ENCODE measurements around the gene CCIN.

DNA sequence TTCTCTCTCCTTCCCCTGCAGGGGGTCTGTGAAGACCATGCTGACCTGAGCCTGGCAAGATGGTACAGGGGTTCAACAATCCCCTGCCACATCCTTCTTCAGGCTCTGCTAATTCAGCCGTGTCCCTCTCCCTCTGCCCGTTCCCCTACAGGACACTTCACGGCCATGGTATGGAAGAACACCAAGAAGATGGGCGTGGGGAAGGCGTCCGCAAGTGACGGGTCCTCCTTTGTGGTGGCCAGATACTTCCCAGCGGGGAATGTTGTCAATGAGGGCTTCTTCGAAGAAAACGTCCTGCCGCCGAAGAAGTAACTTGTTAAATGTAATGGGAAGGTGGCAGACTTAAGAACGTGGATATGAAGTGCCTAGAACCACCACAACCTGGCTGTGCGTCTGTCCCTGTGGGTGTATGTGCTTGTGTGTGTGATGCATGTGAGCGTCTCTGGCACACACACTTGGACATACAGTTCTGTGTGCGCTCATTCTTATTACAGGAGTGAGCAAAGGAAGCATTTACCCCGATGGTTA, 6.9 kb upstream of the CCIN start:
- TF ChIP-seq, protein P1, sequence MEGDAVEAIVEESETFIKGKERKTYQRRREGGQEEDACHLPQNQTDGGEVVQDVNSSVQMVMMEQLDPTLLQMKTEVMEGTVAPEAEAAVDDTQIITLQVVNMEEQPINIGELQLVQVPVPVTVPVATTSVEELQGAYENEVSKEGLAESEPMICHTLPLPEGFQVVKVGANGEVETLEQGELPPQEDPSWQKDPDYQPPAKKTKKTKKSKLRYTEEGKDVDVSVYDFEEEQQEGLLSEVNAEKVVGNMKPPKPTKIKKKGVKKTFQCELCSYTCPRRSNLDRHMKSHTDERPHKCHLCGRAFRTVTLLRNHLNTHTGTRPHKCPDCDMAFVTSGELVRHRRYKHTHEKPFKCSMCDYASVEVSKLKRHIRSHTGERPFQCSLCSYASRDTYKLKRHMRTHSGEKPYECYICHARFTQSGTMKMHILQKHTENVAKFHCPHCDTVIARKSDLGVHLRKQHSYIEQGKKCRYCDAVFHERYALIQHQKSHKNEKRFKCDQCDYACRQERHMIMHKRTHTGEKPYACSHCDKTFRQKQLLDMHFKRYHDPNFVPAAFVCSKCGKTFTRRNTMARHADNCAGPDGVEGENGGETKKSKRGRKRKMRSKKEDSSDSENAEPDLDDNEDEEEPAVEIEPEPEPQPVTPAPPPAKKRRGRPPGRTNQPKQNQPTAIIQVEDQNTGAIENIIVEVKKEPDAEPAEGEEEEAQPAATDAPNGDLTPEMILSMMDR (IDR thresholded peaks at IDR 0.05), result no peak
- TF ChIP-seq EZH2 (IDR thresholded peaks at IDR 0.05) (no peak), EZH2phosphoT487 (IDR thresholded peaks at IDR 0.05) (no peak)

Data from neural progenitor cell (in vitro differentiated cells).